Measurements from ENCODE around the gene SND1. TPM values are rescaled to one million over a fixed set of nuclear protein-coding genes. Genes with fewer than 3 reads are reported as not detected.

Gene SND1
- total RNA-seq (100 to 1,000 TPM in 1 of 2 experiments, 10 to 100 TPM in 1; 99.8 to 105 TPM), polyA plus RNA-seq (10 to 100 TPM; 80.1 to 86.0 (median 82.5) TPM), total RNA-seq (134 to 408 (median 171) reads per million in 6 experiments)

DNA sequence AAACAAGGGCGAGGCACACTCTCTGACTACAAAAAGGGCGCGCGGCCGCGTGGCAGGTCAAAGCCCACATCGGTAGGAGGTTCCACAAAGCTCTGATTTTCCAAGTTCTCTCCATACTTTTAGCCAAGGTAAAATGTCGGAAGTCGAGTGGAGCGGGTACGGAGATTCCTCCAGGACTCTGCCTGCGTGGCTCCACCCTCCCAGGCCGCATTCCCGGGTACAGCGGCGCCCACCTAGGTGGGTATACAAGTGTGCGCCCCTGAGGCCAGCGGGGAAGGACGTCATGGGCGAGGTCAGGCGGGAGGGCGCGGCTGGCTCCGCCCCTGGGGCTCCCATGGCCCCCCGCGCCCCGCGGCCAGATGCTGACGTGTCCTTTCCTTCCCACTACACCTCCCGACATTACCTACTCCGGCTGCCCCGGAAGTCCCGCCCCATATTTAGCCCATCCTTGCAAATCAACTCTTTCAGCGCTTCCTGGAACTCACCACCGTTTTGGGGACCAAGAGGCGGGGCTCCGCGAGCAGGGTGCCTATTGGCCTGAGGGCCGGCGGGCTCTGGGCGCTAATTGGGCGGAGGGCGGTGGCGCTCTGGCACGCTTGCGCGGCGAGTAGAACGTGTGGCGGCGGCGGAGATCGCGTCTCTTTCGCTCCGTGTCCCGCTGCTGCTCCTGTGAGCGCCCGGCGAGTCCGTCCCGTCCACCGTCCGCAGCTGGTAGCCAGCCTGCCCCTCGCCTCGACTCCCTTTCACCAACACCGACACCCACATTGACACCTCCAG lies at the start of gene SND1:
Gene SND1 (plus strand): TSS at position 639 of the 777 bp plus-strand sequence. CDS start 180 bp downstream, outside the sequence.
- POLR2A ChIA-PET, result interaction anchor here (0.6 to 1.2 kb wide), 5 partner anchors 18 to 260 kb away, joined by 3 to 9 read pairs (median 6); partner anchors contain the start of genes ARF5, GCC1 and ZNF800
- DNase-seq (peak; percentile 92 to 100 (median 98)), ATAC-seq (peak; percentile 92 to 94)
- H3K27me3 Mint-ChIP-seq, result no peaks in the 10 kb centered on the region
- no peaks in the 10 kb centered on the region for H3K9me3 Mint-ChIP-seq
- H3K4me1 Mint-ChIP-seq, result peaks cover 27 to 55% (median 46%) of the 10 kb centered on the region in 4 donors
- H3K36me3 Mint-ChIP-seq, result peaks cover 0 to 11% (median 9%) of the 10 kb centered on the region in 3 donors
- H3K27ac Mint-ChIP-seq, result peak within 1 kb of the TSS in 8 of 10 donors; percentile 96 to 100 (median 98)
- peak within 1 kb of the TSS in 7 of 10 donors; percentile 97 to 99 (median 98) for H3K4me3 Mint-ChIP-seq

DNA sequence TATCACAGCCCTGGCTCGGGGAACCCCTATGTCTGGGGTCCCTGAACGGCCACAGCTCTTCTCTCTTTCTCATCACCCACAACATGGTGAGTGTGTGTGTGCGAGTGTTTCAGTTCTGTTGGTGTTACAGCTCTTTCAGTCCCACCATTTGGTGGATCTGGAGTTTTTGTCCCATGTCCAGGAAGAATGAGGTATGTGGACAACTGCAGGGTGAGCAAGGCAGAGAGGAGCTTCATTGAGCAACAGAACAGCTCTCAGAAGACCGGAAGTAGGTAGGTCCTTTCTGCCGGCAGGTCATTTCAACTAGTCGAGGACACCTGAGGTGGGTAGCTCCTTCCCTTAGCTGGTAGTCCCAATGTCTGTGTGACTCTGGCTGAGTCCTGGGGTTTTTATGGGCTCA lies 43.5 kb upstream of the SND1 start:
- H3K36me3 Mint-ChIP-seq, result no peaks in the 10 kb centered on the region
- H3K9me3 Mint-ChIP-seq, result peaks cover 0 to 16% (median 0%) of the 10 kb centered on the region in 9 donors
- H3K4me3 Mint-ChIP-seq, result no peak overlapping the region
- no peak for DNase-seq
- H3K27me3 Mint-ChIP-seq, result peaks cover 7 to 23% (median 10%) of the 10 kb centered on the region in 5 donors
- ATAC-seq, result no peak
- H3K27ac Mint-ChIP-seq, result no peak overlapping the region
- POLR2A ChIA-PET, result no interaction called here
- H3K4me1 Mint-ChIP-seq, result no peaks in the 10 kb centered on the region

GRCh38 chr7:127609297-127609696 lies 42.7 kb upstream of the SND1 start:
- no peak for DNase-seq
- H3K27me3 Mint-ChIP-seq, result peaks cover 9 to 31% (median 18%) of the 10 kb centered on the region in 5 donors
- no peak overlapping the region for H3K4me3 Mint-ChIP-seq
- peaks cover 0 to 16% (median 0%) of the 10 kb centered on the region in 9 donors for H3K9me3 Mint-ChIP-seq
- H3K27ac Mint-ChIP-seq, result no peak overlapping the region
- no peaks in the 10 kb centered on the region for H3K4me1 Mint-ChIP-seq
- no peak for ATAC-seq
- H3K36me3 Mint-ChIP-seq, result no peaks in the 10 kb centered on the region
- POLR2A ChIA-PET, result interaction anchor here (0.7 kb wide), 1 partner anchor 16 kb away, joined by 3 read pairs; no protein-coding TSS in a partner anchor

DNA sequence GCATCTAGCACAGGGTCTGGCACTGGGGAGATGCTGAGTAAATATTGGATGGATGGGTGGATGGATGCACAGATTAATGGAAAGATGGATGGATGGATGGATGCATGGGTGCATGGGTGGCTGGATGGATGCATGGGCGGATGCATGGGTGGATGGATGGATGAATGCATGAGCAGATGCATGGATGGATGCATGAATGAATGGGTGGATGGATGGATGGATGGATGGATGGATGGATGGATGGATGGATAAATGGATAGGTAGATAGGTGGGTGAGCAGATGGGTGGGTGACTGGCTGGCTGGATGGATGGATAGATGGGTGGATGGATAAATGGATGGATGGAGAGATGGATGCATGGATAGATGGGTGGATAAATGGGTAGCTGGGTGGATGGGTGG lies 39.7 kb upstream of the SND1 start:
- H3K4me3 Mint-ChIP-seq, result no peak overlapping the region
- no peak overlapping the region for H3K27ac Mint-ChIP-seq
- ATAC-seq, result no peak
- H3K4me1 Mint-ChIP-seq, result no peaks in the 10 kb centered on the region
- H3K27me3 Mint-ChIP-seq, result peaks cover 12 to 44% (median 39%) of the 10 kb centered on the region in 5 donors
- peaks cover 0 to 16% (median 0%) of the 10 kb centered on the region in 9 donors for H3K9me3 Mint-ChIP-seq
- DNase-seq, result no peak
- no peaks in the 10 kb centered on the region for H3K36me3 Mint-ChIP-seq
- POLR2A ChIA-PET, result no interaction called here

DNA sequence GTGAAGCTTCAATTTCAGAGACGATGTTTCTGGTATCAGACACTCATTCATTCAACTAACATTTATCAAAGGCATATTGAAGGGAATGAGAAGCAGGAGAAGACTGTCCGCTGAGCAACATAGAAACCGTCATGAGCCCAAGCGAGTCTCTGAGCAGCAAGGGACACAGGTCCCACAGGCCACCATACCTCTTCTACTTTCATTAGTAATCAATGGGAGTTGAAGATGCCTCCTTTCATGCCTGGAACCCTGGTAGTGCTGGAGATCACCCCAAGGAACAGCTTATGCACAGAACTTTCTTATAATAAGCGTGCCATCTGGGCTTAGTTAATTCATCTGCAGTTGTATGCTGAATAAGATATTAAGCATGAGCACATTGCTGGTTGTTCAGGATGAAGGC lies 35.3 kb upstream of the SND1 start:
- Mint-ChIP-seq H3K27ac (no peak overlapping the region), H3K4me3 (no peak overlapping the region), H3K4me1 (peaks cover 3 to 8% (median 6%) of the 10 kb centered on the region in 4 donors), H3K9me3 (peaks cover 0 to 15% (median 0%) of the 10 kb centered on the region in 9 donors), H3K27me3 (peaks cover 24 to 81% (median 69%) of the 10 kb centered on the region in 5 donors), H3K36me3 (no peaks in the 10 kb centered on the region)
- POLR2A ChIA-PET, result no interaction called here
- DNase-seq (no peak), ATAC-seq (no peak)

DNA sequence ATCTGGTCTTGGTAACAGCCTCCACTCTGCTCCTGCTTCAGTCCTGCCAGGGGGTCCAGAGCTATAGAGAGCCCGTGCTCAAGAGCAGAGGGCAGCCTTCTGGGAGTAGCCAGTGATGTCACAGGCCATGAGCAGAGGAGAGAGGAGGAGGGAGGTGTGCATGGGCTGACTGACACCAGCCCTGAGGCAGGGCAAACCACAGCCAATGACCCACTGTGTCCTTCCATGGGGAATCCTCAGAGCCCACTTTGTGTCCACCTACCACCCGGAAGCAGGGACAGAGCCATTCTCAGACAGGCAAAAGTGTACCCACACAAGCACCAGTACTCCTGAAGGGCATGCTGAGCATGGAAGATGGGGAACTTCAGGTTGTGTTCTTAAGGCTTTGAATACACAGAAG lies 34.0 kb upstream of the SND1 start, which contains the start of gene PAX4:
Gene PAX4 (minus strand): TSS at position 101 of the 400 bp plus-strand sequence. CDS start 2,214 bp downstream, outside the sequence.
- no peak for DNase-seq
- H3K4me1 Mint-ChIP-seq, result peaks cover 3 to 8% (median 6%) of the 10 kb centered on the region in 4 donors
- peaks cover 0 to 2% (median 0%) of the 10 kb centered on the region in 9 donors for H3K9me3 Mint-ChIP-seq
- no peaks in the 10 kb centered on the region for H3K36me3 Mint-ChIP-seq
- H3K4me3 Mint-ChIP-seq, result no peak within 1 kb of the TSS
- no peak within 1 kb of the TSS for H3K27ac Mint-ChIP-seq
- H3K27me3 Mint-ChIP-seq, result peaks cover 25 to 81% (median 65%) of the 10 kb centered on the region in 5 donors
- ATAC-seq, result no peak
- POLR2A ChIA-PET, result no interaction called here

- H3K36me3 Mint-ChIP-seq, result no peaks in the 10 kb centered on the region
- POLR2A ChIA-PET, result no interaction called here
- H3K27me3 Mint-ChIP-seq, result peaks cover 22 to 77% (median 57%) of the 10 kb centered on the region in 5 donors
- H3K4me3 Mint-ChIP-seq, result no peak overlapping the region
- peaks cover 3 to 8% (median 6%) of the 10 kb centered on the region in 4 donors for H3K4me1 Mint-ChIP-seq
- DNase-seq (no peak), ATAC-seq (no peak)
- H3K9me3 Mint-ChIP-seq, result no peaks in the 10 kb centered on the region
- H3K27ac Mint-ChIP-seq, result no peak overlapping the region
Observed at GRCh38 chr7:127618775-127619174, 33.2 kb upstream of the SND1 start.

DNA sequence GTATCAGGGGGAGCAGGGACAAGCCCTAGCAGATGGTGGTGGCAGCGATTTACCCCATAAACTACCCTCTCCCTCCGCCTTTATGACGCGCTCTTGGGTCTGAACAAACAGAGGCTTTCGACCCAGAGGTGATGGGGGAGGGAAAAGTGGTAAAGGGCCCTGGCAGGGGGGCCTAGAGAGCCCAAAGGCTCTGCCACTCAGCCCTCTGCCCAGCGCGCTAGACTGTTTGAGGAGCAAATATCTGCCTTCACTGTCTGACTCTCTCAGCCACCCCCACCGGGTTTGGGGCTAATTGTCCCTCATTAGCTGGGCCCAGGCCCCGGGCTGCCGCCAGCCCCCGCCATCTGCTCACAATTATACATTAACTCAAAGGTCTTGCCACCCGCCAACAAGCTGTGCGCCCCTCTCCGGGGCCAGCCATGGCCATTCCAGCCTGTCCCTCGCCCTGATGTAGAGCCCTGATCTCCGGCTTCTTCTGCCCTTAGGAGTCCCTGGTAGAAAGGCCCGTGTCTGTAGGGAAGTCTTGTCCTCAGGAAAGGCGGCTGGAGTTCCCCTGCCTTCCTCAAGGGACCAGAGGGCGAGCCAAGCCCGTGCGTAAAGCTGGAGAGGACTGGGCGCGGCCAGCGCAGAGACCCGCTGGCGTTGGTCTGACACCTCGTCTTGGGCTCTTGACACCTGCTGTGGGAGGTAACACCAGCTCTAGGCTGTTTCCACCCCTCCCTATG lies 32.2 kb upstream of the SND1 start:
- peaks cover 3 to 8% (median 6%) of the 10 kb centered on the region in 4 donors for H3K4me1 Mint-ChIP-seq
- POLR2A ChIA-PET, result no interaction called here

DNA sequence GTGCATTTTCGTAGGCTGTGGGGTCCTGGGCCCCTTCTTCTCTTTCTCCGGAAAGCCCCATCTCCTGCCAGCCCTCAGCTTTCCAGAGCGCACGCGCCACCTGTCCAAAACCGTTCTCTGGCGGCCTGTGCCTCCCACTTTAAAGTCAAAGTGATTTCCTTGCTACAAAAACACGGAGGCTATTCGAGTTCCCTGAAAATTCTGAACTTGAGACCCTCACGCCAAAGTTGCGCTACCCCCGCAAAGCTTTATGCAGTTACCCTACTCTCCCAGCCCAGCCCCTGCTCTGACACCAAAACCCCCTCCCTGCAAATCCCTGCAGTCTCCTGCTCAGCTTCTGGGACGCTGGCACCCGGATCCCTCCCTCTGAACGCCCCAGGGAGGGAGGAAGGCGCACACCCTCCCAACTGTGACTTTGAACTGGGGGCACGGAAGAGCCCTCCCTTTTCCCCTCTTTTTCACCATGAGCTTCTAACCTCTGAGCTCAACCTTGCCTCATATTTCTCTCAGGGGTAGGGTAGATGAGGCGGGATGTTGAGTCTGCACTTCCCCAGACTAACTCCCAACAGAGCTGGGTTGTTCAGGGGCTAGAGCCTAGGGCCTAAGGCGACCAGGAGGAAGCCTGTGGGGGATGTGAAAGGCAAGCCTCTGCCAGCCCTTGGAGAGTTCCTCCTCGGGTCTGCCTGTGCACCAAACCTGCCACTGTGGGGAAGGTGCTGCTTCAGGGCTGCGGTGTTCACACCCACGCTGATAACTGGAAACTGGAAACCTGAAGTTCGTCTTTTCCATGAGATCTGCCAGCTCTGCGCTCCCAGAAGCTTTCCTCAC lies 31.4 kb upstream of the SND1 start:
- Mint-ChIP-seq H3K4me3 (no peak overlapping the region), H3K4me1 (peaks cover 3 to 8% (median 6%) of the 10 kb centered on the region in 4 donors), H3K9me3 (no peaks in the 10 kb centered on the region), H3K27ac (peak overlapping the region in 1 of 10 donors; percentile 78), H3K36me3 (no peaks in the 10 kb centered on the region), H3K27me3 (peaks cover 27 to 72% (median 49%) of the 10 kb centered on the region in 5 donors)
- ATAC-seq (no peak), DNase-seq (no peak)
- POLR2A ChIA-PET, result no interaction called here

More for the DNA sequence above, 32.2 kb upstream of the SND1 start:
- ATAC-seq (no peak), DNase-seq (no peak)
- no peak overlapping the region for H3K27ac Mint-ChIP-seq
- no peaks in the 10 kb centered on the region for H3K9me3 Mint-ChIP-seq
- H3K4me3 Mint-ChIP-seq, result no peak overlapping the region
- no peaks in the 10 kb centered on the region for H3K36me3 Mint-ChIP-seq
- H3K27me3 Mint-ChIP-seq, result peaks cover 26 to 72% (median 52%) of the 10 kb centered on the region in 5 donors

GRCh38 chr7:127625331-127625730 lies 26.7 kb upstream of the SND1 start:
- ATAC-seq, result no peak
- no peak for DNase-seq
- no peaks in the 10 kb centered on the region for H3K36me3 Mint-ChIP-seq
- peaks cover 3 to 13% (median 7%) of the 10 kb centered on the region in 4 donors for H3K4me1 Mint-ChIP-seq
- H3K9me3 Mint-ChIP-seq, result no peaks in the 10 kb centered on the region
- POLR2A ChIA-PET, result interaction anchor here (0.6 kb wide), 1 partner anchor 16 kb away, joined by 3 read pairs; no protein-coding TSS in a partner anchor
- H3K4me3 Mint-ChIP-seq, result no peak overlapping the region
- peaks cover 21 to 30% (median 24%) of the 10 kb centered on the region in 5 donors for H3K27me3 Mint-ChIP-seq
- H3K27ac Mint-ChIP-seq, result no peak overlapping the region

DNA sequence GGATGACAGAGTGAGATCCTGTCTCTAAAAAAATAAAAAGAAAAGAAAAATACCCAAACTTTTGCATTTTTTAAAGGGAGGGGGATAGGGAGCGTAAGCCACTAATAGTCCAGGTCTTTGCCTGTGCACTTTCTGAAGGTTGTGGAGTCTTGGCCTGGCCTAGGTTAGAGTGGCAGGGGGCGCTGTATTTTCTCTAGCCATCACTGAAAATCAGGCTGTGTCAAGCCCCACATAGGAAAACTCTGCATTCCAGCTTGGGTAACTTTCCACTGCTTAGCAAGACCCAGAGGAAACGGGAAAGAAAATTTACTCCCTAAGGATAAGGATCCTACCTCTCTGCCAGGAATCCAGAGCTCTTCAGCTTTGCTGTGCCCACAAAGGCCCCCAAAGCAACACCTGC lies 23.5 kb upstream of the SND1 start:
- ATAC-seq (no peak), DNase-seq (no peak)
- POLR2A ChIA-PET, result no interaction called here
- Mint-ChIP-seq H3K4me1 (peaks cover 0 to 6% (median 1%) of the 10 kb centered on the region in 4 donors), H3K36me3 (no peaks in the 10 kb centered on the region), H3K9me3 (no peaks in the 10 kb centered on the region), H3K27me3 (peaks cover 13 to 23% (median 16%) of the 10 kb centered on the region in 5 donors), H3K4me3 (no peak overlapping the region), H3K27ac (no peak overlapping the region)

All from naive thymus-derived CD8-positive, alpha-beta T cell (primary cell).